ENCODE measurements around the gene EXOC4. TPM values are rescaled to one million over a fixed set of nuclear protein-coding genes. Genes with fewer than 3 reads are reported as not detected.

Gene EXOC4
- total and polyA plus RNA-seq, 2 of the 13 experiments (the other 11 are each of a cell fraction or from before 2014, with no cell fraction given): 22.5 to 39.0 TPM

GRCh38 chr7:133510326-133511055 lies 257.6 kb downstream of the EXOC4 start:
- H3K9me3 ChIP-seq (ENCODE audit: low read length): no peaks in the 10 kb centered on the region
- no peak overlapping the region for H3K27ac ChIP-seq (ENCODE audit: extremely low read length, insufficient read depth, low read length)
- no peaks in the 10 kb centered on the region for H3K36me3 ChIP-seq (replicated peaks in 1 of 2; ENCODE audit: control insufficient read depth in 1 of 2, insufficient read depth in 2 of 2, low read length in 2 of 2)
- H3K27me3 ChIP-seq (ENCODE audit: control insufficient read depth in 1 of 2, insufficient read depth in 2 of 2, low read length in 2 of 2): no peaks in the 10 kb centered on the region
- DNase-seq (ENCODE audit: low spot score) (no peak), ATAC-seq (no peak), FAIRE-seq (no peak)
- TF ChIP-seq CSRNP1 (CRISPR knock-in tag; IDR thresholded peaks at IDR 0.05) (no peak), DPF2 (CRISPR knock-in tag; IDR thresholded peaks at IDR 0.05; ENCODE audit: borderline replicate concordance, low read depth) (no peak), MZF1 (CRISPR knock-in tag; IDR thresholded peaks at IDR 0.05; ENCODE audit: borderline replicate concordance) (no peak), ZNF350 (CRISPR knock-in tag; IDR thresholded peaks at IDR 0.05; ENCODE audit: borderline replicate concordance, low read depth) (no peak), MTF1 (CRISPR knock-in tag; IDR thresholded peaks at IDR 0.05) (no peak), MAZ (IDR thresholded peaks at IDR 0.05; ENCODE audit: borderline replicate concordance, low read depth, low read length) (no peak), MAZ (CRISPR knock-in tag; IDR thresholded peaks at IDR 0.05; ENCODE audit: low read depth) (no peak)
- TF ChIP-seq, protein P1, sequence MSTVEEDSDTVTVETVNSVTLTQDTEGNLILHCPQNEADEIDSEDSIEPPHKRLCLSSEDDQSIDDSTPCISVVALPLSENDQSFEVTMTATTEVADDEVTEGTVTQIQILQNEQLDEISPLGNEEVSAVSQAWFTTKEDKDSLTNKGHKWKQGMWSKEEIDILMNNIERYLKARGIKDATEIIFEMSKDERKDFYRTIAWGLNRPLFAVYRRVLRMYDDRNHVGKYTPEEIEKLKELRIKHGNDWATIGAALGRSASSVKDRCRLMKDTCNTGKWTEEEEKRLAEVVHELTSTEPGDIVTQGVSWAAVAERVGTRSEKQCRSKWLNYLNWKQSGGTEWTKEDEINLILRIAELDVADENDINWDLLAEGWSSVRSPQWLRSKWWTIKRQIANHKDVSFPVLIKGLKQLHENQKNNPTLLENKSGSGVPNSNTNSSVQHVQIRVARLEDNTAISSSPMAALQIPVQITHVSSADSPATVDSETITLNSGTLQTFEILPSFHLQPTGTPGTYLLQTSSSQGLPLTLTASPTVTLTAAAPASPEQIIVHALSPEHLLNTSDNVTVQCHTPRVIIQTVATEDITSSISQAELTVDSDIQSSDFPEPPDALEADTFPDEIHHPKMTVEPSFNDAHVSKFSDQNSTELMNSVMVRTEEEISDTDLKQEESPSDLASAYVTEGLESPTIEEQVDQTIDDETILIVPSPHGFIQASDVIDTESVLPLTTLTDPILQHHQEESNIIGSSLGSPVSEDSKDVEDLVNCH (CRISPR knock-in tag; IDR thresholded peaks at IDR 0.05): no peak
- H3K79me2 ChIP-seq (ENCODE audit: insufficient read depth, low read length): no peaks in the 10 kb centered on the region
- H3K4me2 ChIP-seq (ENCODE audit: low read depth, low read length): no peak overlapping the region
- no peak overlapping the region for H2AFZ ChIP-seq (ENCODE audit: low read length)
- CTCF ChIA-PET (ENCODE audit: low intra/inter-chr PET ratio, low total read pairs): no interaction called here
- BruUV-seq (replicated peaks): no TSS peak
- no peak overlapping the region for H3K4me3 ChIP-seq (replicated peaks in 1 of 3; ENCODE audit: insufficient read depth in 1 of 3, low read depth in 2 of 3, low read length in 3 of 3)
- WGBS (ENCODE audit: low lambda C conversion rate): 97% methylated on average over 4 of the region's 4 CpGs
- in situ Hi-C loops (cut with HindIII; ENCODE audit: extremely low pct_ligation_motif_present, low pct_unique_long_range_greater_than_20kb) (no loop called here), intact Hi-C loops (cut with micrococcal nuclease; ENCODE audit: unreplicated experiment) (no loop called here)
- POLR2A ChIA-PET: no interaction called here
- no peaks in the 10 kb centered on the region for H4K20me1 ChIP-seq (ENCODE audit: insufficient read depth, low read length)
- H3K4me1 ChIP-seq (ENCODE audit: insufficient read depth, low read length): no peaks in the 10 kb centered on the region
- H3K9ac ChIP-seq (ENCODE audit: insufficient read depth, low read depth, low read length): no peak overlapping the region

Data from HepG2 (cell line).